HG02938 (cell line): Measurements from ENCODE around the gene AKAP1.

Source experiments
- ATAC-seq: cut with Tn5 transposase; IDR thresholded peaks from one replicate; pipeline ENCODE4 v1.9.1; 2021; ENCODE audit warnings: mild to moderate bottlenecking, moderate library complexity; ENCODE audit not compliant: unreplicated experiment

Gene AKAP1

GRCh38 chr17:57084802-57085447 is at the start of gene AKAP1:
AKAP1 (plus strand) TSS chr17:57085246; CDS start chr17:57105465, 20,219 bp downstream.
- peak; percentile 86 for ATAC-seq

DNA sequence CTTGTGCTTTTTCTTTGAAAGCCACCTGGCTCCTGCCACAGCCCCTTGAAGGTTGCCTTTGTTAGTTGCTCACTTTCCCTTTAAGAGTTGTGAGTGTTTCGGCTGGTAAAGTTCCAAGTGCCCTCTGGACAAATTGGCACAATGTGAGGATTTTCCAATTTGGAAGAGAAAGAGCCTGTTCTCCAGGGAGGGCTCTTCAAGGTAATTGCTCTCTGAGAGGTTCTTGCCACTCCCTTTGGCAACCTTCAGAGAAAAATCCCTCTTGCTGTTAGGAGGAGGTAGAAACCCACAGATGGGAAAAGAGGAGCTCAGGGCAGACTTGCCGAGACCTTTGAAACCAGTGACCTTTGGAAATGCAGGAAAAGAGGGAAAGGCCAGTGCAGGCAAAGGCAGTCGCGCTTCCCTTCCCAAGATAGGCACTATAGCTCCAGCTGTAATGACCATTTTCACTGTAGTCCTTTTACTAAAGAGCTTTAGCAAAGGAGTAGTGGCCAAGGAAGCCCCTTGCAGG is 49.0 kb upstream of the AKAP1 start:
- ATAC-seq, result no peak

- ATAC-seq, result no peak
These were observed 47.6 kb upstream of the AKAP1 start for GRCh38 chr17:57037411-57037810.

DNA sequence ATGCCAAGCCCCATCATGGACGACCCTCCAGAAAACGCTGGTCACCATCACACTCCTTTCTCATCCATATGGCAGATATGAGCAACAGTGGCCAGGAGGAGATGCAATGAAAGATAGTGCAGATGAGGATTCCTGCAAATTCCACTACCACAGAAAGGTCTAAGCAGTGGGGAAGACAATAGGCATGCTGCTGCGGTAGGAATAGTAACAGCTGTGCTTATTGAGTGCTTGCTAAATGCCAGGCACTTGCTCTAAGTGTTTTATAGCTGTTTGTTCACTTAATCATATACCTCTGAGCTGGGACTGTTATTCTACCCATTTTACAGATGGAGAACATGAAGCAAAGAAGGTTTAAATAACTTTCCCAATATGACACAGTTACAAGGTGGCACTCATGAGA is 46.6 kb upstream of the AKAP1 start:
- ATAC-seq, result no peak

GRCh38 chr17:57040571-57040970 is 44.5 kb upstream of the AKAP1 start:
- no peak for ATAC-seq

- no peak for ATAC-seq
These were observed 41.8 kb upstream of the AKAP1 start for GRCh38 chr17:57043276-57043675.

DNA sequence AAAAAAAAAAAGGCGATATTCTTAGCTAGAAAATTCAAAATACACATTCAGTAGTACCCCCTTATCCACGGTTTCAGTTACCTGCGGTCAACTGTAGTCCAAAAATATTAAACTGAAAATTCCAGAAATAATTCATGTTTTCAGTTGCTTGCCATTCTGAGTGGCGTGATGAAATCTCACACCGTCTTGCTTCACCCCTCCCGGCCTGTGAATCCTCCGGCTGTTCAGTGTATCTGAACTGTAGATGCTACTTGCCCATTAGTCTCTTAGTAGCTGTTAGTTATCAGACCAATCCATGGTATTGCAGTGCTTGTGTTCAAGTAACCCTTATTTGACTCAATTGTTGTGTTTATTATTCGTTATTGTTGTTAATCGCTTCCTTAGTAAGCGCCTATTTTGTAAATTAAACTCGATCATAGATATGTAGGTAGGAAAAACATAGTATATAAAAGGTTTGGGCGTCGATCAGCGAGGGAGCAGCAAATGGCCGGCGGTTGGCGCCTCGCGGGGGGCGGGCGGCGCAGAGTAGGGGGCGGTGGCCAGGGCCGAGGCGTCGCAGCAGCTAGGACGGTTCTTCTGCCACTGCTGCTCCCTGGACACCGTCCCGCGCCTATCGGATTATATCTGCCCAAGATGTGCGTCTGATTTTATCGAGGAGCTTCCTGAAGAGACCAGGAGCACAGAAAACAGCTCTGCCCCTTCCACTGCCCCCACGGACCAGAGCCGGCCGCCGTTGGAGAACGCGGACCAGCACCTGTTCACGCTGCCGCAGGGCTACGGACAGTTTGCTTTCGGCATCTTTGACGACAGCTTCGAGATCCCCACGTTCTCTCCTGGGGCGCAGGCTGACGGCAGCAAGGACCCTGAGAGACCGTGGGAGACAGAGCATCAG is 39.8 kb upstream of the AKAP1 start:
- no peak for ATAC-seq

GRCh38 chr17:57045868-57046704 is 39.0 kb upstream of the AKAP1 start:
- no peak for ATAC-seq

DNA sequence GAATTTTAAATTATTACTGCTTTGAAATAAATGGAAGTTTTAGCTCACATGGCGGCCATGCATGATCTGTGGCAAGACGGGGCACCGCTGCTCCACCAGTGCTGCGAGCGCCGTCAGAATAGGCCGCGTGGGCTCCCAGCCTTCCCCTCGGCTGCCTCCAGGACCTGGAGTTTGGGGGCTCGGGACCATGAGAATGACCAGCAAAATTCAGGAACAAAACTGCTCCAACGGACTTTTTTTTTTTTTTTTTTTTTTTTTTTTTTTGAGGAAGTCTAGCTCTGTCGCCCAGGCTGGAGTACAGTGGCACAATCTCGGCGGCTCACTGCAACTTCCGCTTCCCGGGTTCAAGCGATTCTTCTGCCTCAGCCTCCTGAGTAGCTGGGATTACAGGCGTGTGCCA is 38.3 kb upstream of the AKAP1 start:
- ATAC-seq, result no peak

GRCh38 chr17:57048096-57048495 is 37.0 kb upstream of the AKAP1 start:
- ATAC-seq, result no peak

GRCh38 chr17:57050306-57050705 is 34.7 kb upstream of the AKAP1 start:
- ATAC-seq, result no peak

DNA sequence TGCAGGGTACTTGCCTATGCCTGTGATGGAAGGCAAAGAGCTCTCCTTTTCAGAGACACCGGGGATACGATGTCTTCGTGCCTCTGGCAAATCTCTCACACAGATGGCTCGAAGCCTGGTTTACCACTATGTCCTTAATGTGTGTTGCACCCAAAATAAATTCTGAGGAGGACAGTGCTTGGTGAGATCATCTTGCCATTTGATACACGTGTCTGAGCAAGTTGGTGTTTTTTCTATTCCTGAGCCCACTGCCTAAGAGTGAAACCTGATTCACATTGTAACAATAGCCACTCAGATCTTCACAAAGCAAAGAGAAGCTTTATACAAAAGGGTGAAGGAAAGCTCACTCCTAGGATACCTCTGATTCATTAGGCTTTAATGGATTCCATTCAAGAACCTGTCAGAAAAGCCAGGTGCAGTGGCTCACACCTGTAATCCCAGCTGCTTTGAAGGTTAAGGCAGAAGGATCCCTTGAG is 33.1 kb upstream of the AKAP1 start:
- no peak for ATAC-seq

GRCh38 chr17:57062865-57063264 is 22.2 kb upstream of the AKAP1 start:
- no peak for ATAC-seq

DNA sequence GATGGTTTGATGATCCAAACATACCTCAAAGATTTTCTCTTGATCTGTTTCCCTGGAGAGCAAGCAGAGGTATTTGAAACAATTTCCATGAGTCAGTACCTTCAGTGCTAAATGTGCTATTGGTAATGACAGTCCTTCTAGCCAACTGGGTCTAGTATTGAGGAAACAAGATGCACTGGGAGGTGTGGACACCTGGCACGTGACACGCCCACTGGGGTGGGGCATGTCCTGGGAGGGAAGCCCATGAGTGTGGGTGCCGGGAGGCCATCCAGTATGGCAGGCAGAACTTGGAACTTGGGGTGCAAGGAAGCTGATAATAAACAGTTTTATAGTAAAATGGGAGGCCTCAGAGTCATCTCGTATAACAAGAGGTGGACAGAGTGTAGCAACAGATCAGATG is 17.9 kb upstream of the AKAP1 start:
- no peak for ATAC-seq

- ATAC-seq, result no peak
These were observed 17.3 kb upstream of the AKAP1 start for GRCh38 chr17:57067781-57068180.

DNA sequence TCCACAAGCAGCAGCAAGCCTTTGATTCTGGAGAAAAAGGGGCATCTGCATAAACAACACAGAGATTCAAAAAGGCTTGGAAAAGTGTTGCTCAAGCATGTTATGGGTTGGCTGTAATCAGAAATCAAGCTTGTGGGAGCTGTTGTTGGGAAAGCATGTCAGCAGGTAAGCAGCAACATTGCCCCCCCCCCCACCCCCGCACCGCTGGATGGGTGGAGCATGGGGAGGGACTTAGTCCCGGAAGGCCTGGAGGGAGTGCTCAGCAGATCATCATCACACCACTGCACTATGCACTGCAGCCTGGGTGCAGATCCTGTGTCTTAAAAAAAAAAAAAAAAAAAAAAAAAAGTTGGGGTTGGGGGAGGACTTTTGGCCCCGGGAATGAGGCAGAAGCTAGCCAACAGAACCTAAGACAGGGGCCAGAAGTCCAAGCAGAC is 16.8 kb upstream of the AKAP1 start:
- no peak for ATAC-seq

- ATAC-seq, result no peak
These were observed 16.3 kb upstream of the AKAP1 start for GRCh38 chr17:57068707-57069106.

GRCh38 chr17:57071991-57072944 is 12.8 kb upstream of the AKAP1 start:
- no peak for ATAC-seq

GRCh38 chr17:57073626-57074025 is 11.4 kb upstream of the AKAP1 start:
- no peak for ATAC-seq

- no peak for ATAC-seq
These were observed 9.9 kb upstream of the AKAP1 start for GRCh38 chr17:57075193-57075592.
